ENCODE results near the gene CEP70. TPM values are rescaled to one million over a fixed set of nuclear protein-coding genes. Genes with fewer than 3 reads are reported as not detected.
"Not testable (repeated sequence)": the region's sequence is repeated elsewhere in the genome, so short reads cannot be mapped to it uniquely, and the experiment has no call there.

CEP70 gene
- total RNA-seq, 4 donors from 2014 or later: 10.2 to 13.5 (median 12.2) TPM

- no peak overlapping the region for H3K4me3 ChIP-seq (ENCODE audit: low read depth, poor library complexity, severe bottlenecking)
- TF ChIP-seq POLR2A (IDR thresholded peaks at IDR 0.05): no peak
- TF ChIP-seq CTCF (IDR thresholded peaks at IDR 0.05): no peak
- 97 to 100% methylated on average over 2 of the region's 2 CpGs for WGBS, 2 donors
- intact Hi-C loops (cut with DNase I; ENCODE audit: low total_unique reads): no loop called here
- DNase-seq (ENCODE audit: low spot score in 2 of 2): no peak
Observed at GRCh38 chr3:138509586-138509985, 84.5 kb downstream of the CEP70 start.

GRCh38 chr3:138507524-138507923 lies 86.5 kb downstream of the CEP70 start:
- intact Hi-C loops (cut with DNase I; ENCODE audit: low total_unique reads): no loop called here
- 95 to 98% methylated on average over 3 of the region's 3 CpGs for WGBS, 2 donors
- no peak for TF ChIP-seq POLR2A (IDR thresholded peaks at IDR 0.05)
- no peak for TF ChIP-seq CTCF (IDR thresholded peaks at IDR 0.05)
- no peak overlapping the region for H3K4me3 ChIP-seq (ENCODE audit: low read depth, poor library complexity, severe bottlenecking)
- no peak for DNase-seq (ENCODE audit: low spot score in 2 of 2)

GRCh38 chr3:138498991-138499390 lies 95.1 kb downstream of the CEP70 start:
- H3K4me3 ChIP-seq (ENCODE audit: low read depth, poor library complexity, severe bottlenecking): no peak overlapping the region
- intact Hi-C loops (cut with DNase I; ENCODE audit: low total_unique reads): no loop called here
- TF ChIP-seq POLR2A (IDR thresholded peaks at IDR 0.05) (no peak), CTCF (IDR thresholded peaks at IDR 0.05) (no peak)
- no peak for DNase-seq (ENCODE audit: low spot score in 2 of 2)

- WGBS, 2 donors: 98% methylated on average over 1 of the region's 1 CpG
- intact Hi-C loops (cut with DNase I; ENCODE audit: low total_unique reads): no loop called here
- no peak for TF ChIP-seq CTCF (IDR thresholded peaks at IDR 0.05)
- no peak for TF ChIP-seq POLR2A (IDR thresholded peaks at IDR 0.05)
- H3K4me3 ChIP-seq (ENCODE audit: low read depth, poor library complexity, severe bottlenecking): no peak overlapping the region
- no peak for DNase-seq (ENCODE audit: low spot score in 2 of 2)
Observed at GRCh38 chr3:138497851-138498250, 96.2 kb downstream of the CEP70 start.

- DNase-seq (ENCODE audit: low spot score in 2 of 2): no peak
- intact Hi-C loops (cut with DNase I; ENCODE audit: low total_unique reads): no loop called here
- no peak for TF ChIP-seq POLR2A (IDR thresholded peaks at IDR 0.05)
- no peak for TF ChIP-seq CTCF (IDR thresholded peaks at IDR 0.05)
- H3K4me3 ChIP-seq (ENCODE audit: low read depth, poor library complexity, severe bottlenecking): no peak overlapping the region
Observed at GRCh38 chr3:138497021-138497420, 97.0 kb downstream of the CEP70 start.

- DNase-seq (ENCODE audit: low spot score in 2 of 2): no peak
- no peak overlapping the region for H3K4me3 ChIP-seq (ENCODE audit: low read depth, poor library complexity, severe bottlenecking)
- intact Hi-C loops (cut with DNase I; ENCODE audit: low total_unique reads): no loop called here
- 85 to 96% methylated on average over 2 of the region's 2 CpGs for WGBS, 2 donors
- no peak for TF ChIP-seq POLR2A (IDR thresholded peaks at IDR 0.05)
- TF ChIP-seq CTCF (IDR thresholded peaks at IDR 0.05): no peak
Observed at GRCh38 chr3:138496436-138496835, 97.6 kb downstream of the CEP70 start.

GRCh38 chr3:138495638-138496037 lies 98.4 kb downstream of the CEP70 start:
- WGBS, 2 donors: 93 to 94% methylated on average over 3 of the region's 3 CpGs
- H3K4me3 ChIP-seq (ENCODE audit: low read depth, poor library complexity, severe bottlenecking); DNase-seq (ENCODE audit: low spot score in 2 of 2); intact Hi-C loops (cut with DNase I; ENCODE audit: low total_unique reads): not testable (repeated sequence)
